Measurements from ENCODE around the gene TLE3. TPM values are rescaled to one million over a fixed set of nuclear protein-coding genes. Genes with fewer than 3 reads are reported as not detected.

Gene TLE3
- total RNA-seq, 1 experiment from 2014 or later = 63.6 TPM

DNA sequence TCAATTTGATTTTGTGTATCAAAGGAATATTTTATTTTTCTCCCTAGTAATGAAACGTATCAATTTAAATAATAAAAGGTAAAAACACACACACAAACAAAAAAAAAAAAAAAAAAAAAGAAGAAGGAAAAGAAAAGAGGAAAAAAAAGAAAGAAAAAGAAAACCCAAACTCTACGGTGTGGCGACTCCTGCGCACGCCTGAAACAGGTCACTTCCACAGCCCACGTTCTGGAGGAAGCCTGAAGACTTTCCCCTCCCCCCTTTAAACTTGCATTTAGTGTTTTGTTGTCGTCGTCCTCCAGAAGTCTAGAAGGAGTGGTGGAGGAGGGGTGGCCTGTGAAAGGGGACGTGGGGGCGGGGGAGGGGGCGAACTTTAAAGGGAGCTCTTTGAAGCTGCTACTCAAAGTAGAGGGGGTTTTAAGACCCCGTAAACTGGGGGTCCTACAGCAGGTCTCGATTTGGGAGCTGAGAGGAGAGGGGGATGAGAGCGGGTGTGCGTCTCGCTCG, 2.3 kb upstream of the TLE3 start:
- Histone ChIP-seq H3K36me3 (ENCODE audit: insufficient read depth, low read length) (peaks cover 7% of the 10 kb centered on the region; the same call in 1 of the 2 replicates), H3K9ac (ENCODE audit: low read length) (peak overlapping the region; percentile 47), H3K4me1 (ENCODE audit: low read length) (peaks cover 78% of the 10 kb centered on the region), H3K4me3 (ENCODE audit: low read length) (peak overlapping the region; percentile 52; the same call in 1 of the 2 replicates), H3K9me2 (replicated peaks; ENCODE audit: insufficient read depth, low read length) (no peaks in the 10 kb centered on the region), H3K79me2 (ENCODE audit: low read length) (0 out of 2 replicates have a peak, but pooled peaks cover 3% of the 10 kb centered on the region), H3K9me3 (ENCODE audit: low read length) (no peaks in the 10 kb centered on the region), H3K27me3 (ENCODE audit: low read length) (no peaks in the 10 kb centered on the region), H2AFZ (ENCODE audit: low read length) (no peak overlapping the region), H4K20me1 (ENCODE audit: insufficient read depth, low read depth, low read length) (peaks cover 23% of the 10 kb centered on the region), H3K27ac (ENCODE audit: low read length) (no peak overlapping the region), H3K4me2 (ENCODE audit: low read depth, low read length, poor library complexity, severe bottlenecking) (peak overlapping the region; percentile 75)
- DNase-seq = no peak

- Histone ChIP-seq H3K9me2 (replicated peaks; ENCODE audit: insufficient read depth, low read length) (no peaks in the 10 kb centered on the region), H3K79me2 (ENCODE audit: low read length) (0 out of 2 replicates have a peak, but pooled peaks cover 3% of the 10 kb centered on the region), H3K9ac (ENCODE audit: low read length) (peak overlapping the region; percentile 86), H3K27me3 (ENCODE audit: low read length) (no peaks in the 10 kb centered on the region), H3K4me1 (ENCODE audit: low read length) (peaks cover 83% of the 10 kb centered on the region), H3K36me3 (ENCODE audit: insufficient read depth, low read length) (peaks cover 9% of the 10 kb centered on the region; the same call in 1 of the 2 replicates), H3K4me3 (ENCODE audit: low read length) (peak overlapping the region; percentile 69), H4K20me1 (ENCODE audit: insufficient read depth, low read depth, low read length) (peaks cover 30% of the 10 kb centered on the region), H3K27ac (ENCODE audit: low read length) (peak overlapping the region; percentile 87), H3K9me3 (ENCODE audit: low read length) (no peaks in the 10 kb centered on the region), H2AFZ (ENCODE audit: low read length) (no peak overlapping the region), H3K4me2 (ENCODE audit: low read depth, low read length, poor library complexity, severe bottlenecking) (peak overlapping the region; percentile 95)
- DNase-seq = peak; percentile 100
Measured at GRCh38 chr15:70099167-70099966, 1.6 kb upstream of the TLE3 start.

DNA sequence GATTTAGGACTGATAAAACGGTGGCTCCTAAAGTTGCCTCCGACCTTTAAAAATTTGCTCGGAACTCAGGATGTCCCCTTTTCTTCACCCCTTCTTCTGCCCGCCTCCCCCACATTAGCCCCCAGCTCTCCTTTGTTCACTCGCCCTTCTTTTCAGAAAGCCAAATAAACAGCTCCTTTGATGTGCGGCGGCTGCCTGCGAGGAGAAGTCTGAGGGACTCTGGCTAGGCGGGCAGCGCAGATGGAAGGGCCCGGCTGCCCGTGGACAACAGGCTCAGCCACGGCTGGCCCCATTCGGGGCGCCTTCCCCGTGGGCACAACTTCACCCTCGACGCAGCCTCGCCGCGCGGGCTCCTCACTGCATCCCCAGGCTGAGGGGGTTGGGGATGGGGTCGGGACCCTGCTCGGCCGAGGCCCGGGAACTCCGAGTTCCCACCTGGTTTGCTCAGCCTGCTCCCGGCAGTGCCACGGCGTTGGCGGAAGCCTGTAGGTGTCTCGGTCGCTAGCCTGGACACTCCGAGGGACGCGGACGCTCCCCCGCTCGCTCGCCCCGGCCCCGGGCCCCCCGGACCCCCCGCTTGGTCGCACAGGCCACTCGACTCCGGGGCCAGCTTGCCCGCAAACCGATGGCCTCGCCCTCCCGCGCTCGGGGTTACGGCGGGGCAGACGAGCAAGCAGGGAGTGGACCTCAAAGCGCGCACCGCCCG, 897 bp upstream of the TLE3 start:
- DNase-seq = peak; percentile 61
- Histone ChIP-seq H3K9ac (ENCODE audit: low read length) (peak overlapping the region; percentile 86), H3K4me1 (ENCODE audit: low read length) (peaks cover 80% of the 10 kb centered on the region)

GRCh38 chr15:70098153-70098460, 390 bp upstream of the TLE3 start:
- Histone ChIP-seq H3K79me2 (ENCODE audit: low read length) (0 out of 2 replicates have a peak, but pooled peaks cover 3% of the 10 kb centered on the region), H3K4me1 (ENCODE audit: low read length) (peaks cover 75% of the 10 kb centered on the region), H2AFZ (ENCODE audit: low read length) (0 out of 2 replicates have a peak overlapping the region, but pooled peaks have one; percentile 62), H3K27ac (ENCODE audit: low read length) (peak overlapping the region; percentile 87), H3K36me3 (ENCODE audit: insufficient read depth, low read length) (peaks cover 20% of the 10 kb centered on the region), H3K4me3 (ENCODE audit: low read length) (peak overlapping the region; percentile 69), H4K20me1 (ENCODE audit: insufficient read depth, low read depth, low read length) (peaks cover 37% of the 10 kb centered on the region), H3K9me2 (replicated peaks; ENCODE audit: insufficient read depth, low read length) (no peaks in the 10 kb centered on the region), H3K9ac (ENCODE audit: low read length) (peak overlapping the region; percentile 86), H3K4me2 (ENCODE audit: low read depth, low read length, poor library complexity, severe bottlenecking) (peak overlapping the region; percentile 95), H3K27me3 (ENCODE audit: low read length) (no peaks in the 10 kb centered on the region), H3K9me3 (ENCODE audit: low read length) (no peaks in the 10 kb centered on the region)
- DNase-seq = no peak

More for the DNA sequence above, 897 bp upstream of the TLE3 start:
- Histone ChIP-seq H3K79me2 (ENCODE audit: low read length) (0 out of 2 replicates have a peak, but pooled peaks cover 3% of the 10 kb centered on the region), H4K20me1 (ENCODE audit: insufficient read depth, low read depth, low read length) (peaks cover 32% of the 10 kb centered on the region), H3K27ac (ENCODE audit: low read length) (peak overlapping the region; percentile 87), H3K4me3 (ENCODE audit: low read length) (peak overlapping the region; percentile 69), H2AFZ (ENCODE audit: low read length) (peak overlapping the region; percentile 62; the same call in 1 of the 2 replicates), H3K36me3 (ENCODE audit: insufficient read depth, low read length) (peaks cover 14% of the 10 kb centered on the region; the same call in 1 of the 2 replicates), H3K9me2 (replicated peaks; ENCODE audit: insufficient read depth, low read length) (no peaks in the 10 kb centered on the region), H3K27me3 (ENCODE audit: low read length) (no peaks in the 10 kb centered on the region), H3K9me3 (ENCODE audit: low read length) (no peaks in the 10 kb centered on the region), H3K4me2 (ENCODE audit: low read depth, low read length, poor library complexity, severe bottlenecking) (peak overlapping the region; percentile 95)

DNA sequence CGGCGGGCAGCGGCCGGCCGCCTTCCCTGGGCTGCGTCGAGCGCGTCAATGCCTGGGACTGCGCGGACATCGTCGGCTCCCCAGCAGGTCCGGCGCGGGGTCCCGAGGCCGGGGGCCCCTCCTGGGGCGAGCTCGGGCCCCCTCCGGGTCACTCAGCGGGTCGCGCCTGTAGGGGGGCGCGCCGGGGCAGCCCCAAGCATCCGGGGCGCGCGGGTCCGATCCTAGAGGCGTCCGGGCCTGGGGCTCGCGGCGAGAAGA, 725 bp downstream of the TLE3 start:
- Histone ChIP-seq H3K79me2 (ENCODE audit: low read length) (0 out of 2 replicates have a peak, but pooled peaks cover 3% of the 10 kb centered on the region), H4K20me1 (ENCODE audit: insufficient read depth, low read depth, low read length) (peaks cover 44% of the 10 kb centered on the region), H3K9me3 (ENCODE audit: low read length) (no peaks in the 10 kb centered on the region), H3K4me1 (ENCODE audit: low read length) (peaks cover 64% of the 10 kb centered on the region), H3K9me2 (replicated peaks; ENCODE audit: insufficient read depth, low read length) (no peaks in the 10 kb centered on the region), H2AFZ (ENCODE audit: low read length) (peak overlapping the region; percentile 74; the same call in 1 of the 2 replicates), H3K27me3 (ENCODE audit: low read length) (no peaks in the 10 kb centered on the region), H3K4me2 (ENCODE audit: low read depth, low read length, poor library complexity, severe bottlenecking) (peak overlapping the region; percentile 95), H3K36me3 (ENCODE audit: insufficient read depth, low read length) (peaks cover 31% of the 10 kb centered on the region), H3K9ac (ENCODE audit: low read length) (peak overlapping the region; percentile 85), H3K27ac (ENCODE audit: low read length) (peak overlapping the region; percentile 86; the same call in 1 of the 2 replicates), H3K4me3 (ENCODE audit: low read length) (peak overlapping the region; percentile 96)
- no peak for DNase-seq

- H3K4me1 ChIP-seq (ENCODE audit: low read length) = peaks cover 59% of the 10 kb centered on the region
- H3K9ac ChIP-seq (ENCODE audit: low read length) = peak overlapping the region; percentile 85
- H2AFZ ChIP-seq (ENCODE audit: low read length) = peak overlapping the region; percentile 74; the same call in 1 of the 2 replicates
- H3K4me3 ChIP-seq (ENCODE audit: low read length) = peak overlapping the region; percentile 96
- H3K27ac ChIP-seq (ENCODE audit: low read length) = peak overlapping the region; percentile 86; the same call in 1 of the 2 replicates
- H3K27me3 ChIP-seq (ENCODE audit: low read length) = no peaks in the 10 kb centered on the region
- DNase-seq = peak; percentile 69
- H3K4me2 ChIP-seq (ENCODE audit: low read depth, low read length, poor library complexity, severe bottlenecking) = peak overlapping the region; percentile 95
- no peaks in the 10 kb centered on the region for H3K9me3 ChIP-seq (ENCODE audit: low read length)
- H3K79me2 ChIP-seq (ENCODE audit: low read length) = 0 out of 2 replicates have a peak, but pooled peaks cover 3% of the 10 kb centered on the region
- peaks cover 50% of the 10 kb centered on the region for H4K20me1 ChIP-seq (ENCODE audit: insufficient read depth, low read depth, low read length)
- no peaks in the 10 kb centered on the region for H3K9me2 ChIP-seq (replicated peaks; ENCODE audit: insufficient read depth, low read length)
- H3K36me3 ChIP-seq (ENCODE audit: insufficient read depth, low read length) = peaks cover 32% of the 10 kb centered on the region
Measured at GRCh38 chr15:70096215-70097062, 1.3 kb downstream of the TLE3 start.

- Histone ChIP-seq H2AFZ (ENCODE audit: low read length) (no peak overlapping the region), H3K4me3 (ENCODE audit: low read length) (peak overlapping the region; percentile 96), H3K4me2 (ENCODE audit: low read depth, low read length, poor library complexity, severe bottlenecking) (peak overlapping the region; percentile 95), H3K27ac (ENCODE audit: low read length) (no peak overlapping the region), H3K9me3 (ENCODE audit: low read length) (no peaks in the 10 kb centered on the region), H3K9me2 (replicated peaks; ENCODE audit: insufficient read depth, low read length) (no peaks in the 10 kb centered on the region), H3K79me2 (ENCODE audit: low read length) (0 out of 2 replicates have a peak, but pooled peaks cover 3% of the 10 kb centered on the region), H3K4me1 (ENCODE audit: low read length) (peaks cover 50% of the 10 kb centered on the region), H3K9ac (ENCODE audit: low read length) (peak overlapping the region; percentile 85), H4K20me1 (ENCODE audit: insufficient read depth, low read depth, low read length) (peaks cover 55% of the 10 kb centered on the region), H3K27me3 (ENCODE audit: low read length) (no peaks in the 10 kb centered on the region), H3K36me3 (ENCODE audit: insufficient read depth, low read length) (peaks cover 38% of the 10 kb centered on the region)
- DNase-seq = peak; percentile 77
Measured at GRCh38 chr15:70095408-70096214, 2.1 kb downstream of the TLE3 start.

All from Karpas-422 (cell line).